GM21423 (cell line): ENCODE measurements around the gene NBEAL1.
A peak's percentile ranks its signal among the peaks of the same experiment; 100 is the strongest.
"Not testable (repeated sequence)": the region's sequence is repeated elsewhere in the genome, so short reads cannot be mapped to it uniquely, and the experiment has no call there.

ENCODE experiments used
- ATAC-seq: cut with Tn5 transposase; IDR thresholded peaks from one replicate; pipeline ENCODE4 v1.9.1; 2021; ENCODE audit warnings: mild to moderate bottlenecking, moderate library complexity; ENCODE audit not compliant: unreplicated experiment

The NBEAL1 gene

GRCh38 chr2:203014456-203015199 is at the start of gene NBEAL1:
Gene NBEAL1 (plus strand): TSS chr2:203014875. CDS start chr2:203016385, 1,510 bp downstream.
- peak; percentile 97 for ATAC-seq

DNA sequence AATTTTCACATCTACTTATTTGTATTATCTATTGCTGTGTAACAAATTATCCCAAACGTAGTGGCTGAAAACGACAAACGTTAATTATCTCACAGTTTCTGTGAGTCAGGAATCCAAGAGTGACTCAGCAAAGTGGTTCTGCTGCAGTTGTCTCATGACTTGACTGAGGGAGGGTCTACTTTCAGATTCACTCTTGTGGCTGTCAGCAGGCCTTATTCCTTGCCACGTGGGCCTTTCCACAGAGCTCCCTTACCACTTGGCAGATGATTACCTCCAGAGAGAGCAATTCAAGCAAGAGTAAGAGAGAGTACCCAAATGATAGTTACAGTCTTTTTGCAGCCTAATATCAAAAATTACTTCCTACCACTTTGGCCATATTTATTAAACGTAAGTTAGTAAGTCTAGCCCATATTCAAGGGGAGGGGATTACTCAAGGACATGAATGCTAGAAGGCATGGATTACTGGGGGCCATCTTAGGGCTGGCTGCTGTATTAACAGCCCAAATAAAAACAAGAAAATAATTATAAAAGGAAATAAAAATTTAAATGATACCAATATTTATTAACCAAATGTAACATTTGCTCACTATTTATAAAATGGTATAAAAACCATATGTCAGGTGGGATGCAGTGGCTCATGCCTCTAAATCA is 48.7 kb upstream of the NBEAL1 start:
- peak; percentile 94 for ATAC-seq

- ATAC-seq: not testable (repeated sequence)
Measured at GRCh38 chr2:202969404-202969803, 45.3 kb upstream of the NBEAL1 start.

DNA sequence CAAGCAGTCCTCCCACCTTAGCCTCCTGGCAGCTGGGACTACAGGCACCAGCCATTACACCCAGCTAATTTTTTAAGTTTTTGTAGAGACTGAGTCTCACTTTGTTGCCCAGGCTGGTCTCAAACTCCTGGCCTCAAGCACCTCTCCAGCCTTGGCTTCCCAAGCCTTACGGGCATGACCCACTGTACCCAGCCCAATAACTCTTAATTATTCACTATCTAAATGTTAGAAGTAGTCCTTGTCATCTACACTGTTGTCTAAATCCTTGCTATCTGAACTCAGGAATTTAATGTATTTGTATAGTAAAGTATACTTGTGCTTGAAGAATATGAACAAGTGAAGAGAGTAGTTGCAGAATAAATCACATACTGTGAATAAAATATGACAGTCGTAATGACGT is 37.9 kb upstream of the NBEAL1 start:
- no peak for ATAC-seq

DNA sequence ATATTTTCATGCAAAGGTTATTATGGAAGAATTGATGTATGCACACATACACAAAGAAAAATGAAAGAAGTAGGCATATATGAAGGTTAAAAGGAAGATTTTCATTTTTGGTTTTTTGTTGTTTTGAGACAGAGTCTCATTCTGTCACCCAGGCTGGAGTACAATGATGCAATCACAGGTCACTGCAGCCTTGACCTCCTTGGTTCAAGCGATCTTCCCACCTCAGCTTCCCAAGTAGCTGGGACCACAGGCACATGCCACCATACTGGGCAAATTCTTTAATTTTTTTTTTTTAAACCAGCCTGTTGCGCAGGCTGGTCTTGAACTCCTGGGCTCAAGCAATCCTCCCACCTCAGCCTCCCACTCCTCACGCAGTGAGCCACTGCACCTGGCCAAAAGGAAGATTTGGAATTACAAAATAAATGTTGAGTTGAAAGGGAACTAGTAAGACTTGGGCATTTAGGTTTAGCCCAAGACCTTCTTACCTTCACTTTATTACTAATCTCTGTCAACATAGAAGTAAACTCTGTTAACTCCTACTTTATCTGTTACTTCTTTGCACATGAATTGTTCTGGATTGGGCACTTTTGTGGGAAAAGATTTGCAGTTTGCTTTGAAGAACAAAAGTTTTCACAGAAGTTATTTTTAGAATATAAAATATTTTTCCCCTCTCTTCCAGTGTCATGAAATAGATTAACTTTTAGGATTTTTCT is 31.7 kb upstream of the NBEAL1 start:
- ATAC-seq: no peak

DNA sequence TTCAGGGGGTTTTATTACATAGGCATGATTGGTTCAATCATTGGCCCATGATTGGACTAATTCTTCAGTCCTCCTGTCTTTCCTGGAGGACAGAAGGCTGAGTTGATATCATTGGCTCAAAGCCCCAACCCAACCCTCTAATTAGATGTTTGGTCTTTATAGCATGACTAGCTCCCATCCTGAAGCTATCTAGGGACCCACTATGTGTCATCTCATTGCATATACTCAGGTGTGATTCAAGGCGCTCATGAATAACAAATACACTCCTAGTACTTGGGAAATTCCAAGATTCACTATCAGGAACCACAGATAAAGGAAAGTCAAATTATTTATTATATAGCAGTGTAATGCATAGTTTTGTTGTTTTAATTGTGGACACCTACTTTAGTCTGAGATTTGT is 24.9 kb upstream of the NBEAL1 start:
- ATAC-seq: no peak

- ATAC-seq: no peak
Measured at GRCh38 chr2:202990501-202990900, 24.2 kb upstream of the NBEAL1 start.

DNA sequence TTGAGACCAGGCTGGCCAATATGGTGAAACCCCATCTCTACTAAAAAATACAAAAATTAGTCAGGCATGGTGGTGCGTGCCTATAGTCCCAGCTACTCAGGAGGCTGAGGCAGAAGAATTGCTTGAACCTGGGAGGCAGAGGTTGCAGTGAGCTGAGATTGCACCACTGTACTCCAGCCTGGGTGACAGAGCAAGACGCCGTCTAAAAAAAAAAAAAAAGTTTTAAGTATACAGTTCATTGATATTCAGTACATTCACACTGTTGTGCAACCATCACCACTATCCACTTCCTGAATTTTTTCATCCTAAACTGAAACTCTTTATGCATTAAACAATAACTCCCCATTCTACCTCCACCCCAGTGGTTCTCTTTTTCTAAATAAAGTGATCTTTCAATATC is 17.6 kb upstream of the NBEAL1 start:
- ATAC-seq: not testable (repeated sequence)

- ATAC-seq: no peak
Measured at GRCh38 chr2:203002054-203002821, 12.4 kb upstream of the NBEAL1 start.

GRCh38 chr2:203003716-203004115 is 11.0 kb upstream of the NBEAL1 start:
- ATAC-seq: no peak

- no peak for ATAC-seq
Measured at GRCh38 chr2:203016716-203017115, 2.0 kb downstream of the NBEAL1 start.

DNA sequence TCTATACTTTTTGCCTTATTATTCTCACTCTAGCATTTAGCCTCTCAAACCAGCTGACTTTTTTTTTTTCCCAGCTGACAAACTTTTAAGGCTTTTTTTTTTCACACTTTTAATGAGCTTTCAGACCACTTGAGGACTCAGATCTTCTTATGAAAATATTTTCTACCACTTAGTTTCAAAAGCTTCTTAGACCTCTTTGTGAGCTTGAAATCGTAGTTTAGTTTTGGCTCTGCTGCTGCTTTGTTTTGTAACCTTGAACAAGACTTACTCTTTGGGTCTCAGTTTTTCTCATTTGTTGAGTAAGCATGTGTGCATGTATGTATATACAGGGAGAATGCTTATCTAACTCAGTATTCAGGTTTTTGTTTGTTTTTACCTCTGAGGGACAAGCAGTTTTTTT is 3.5 kb downstream of the NBEAL1 start:
- ATAC-seq: no peak

- no peak for ATAC-seq
Measured at GRCh38 chr2:203019142-203019541, 4.5 kb downstream of the NBEAL1 start.

DNA sequence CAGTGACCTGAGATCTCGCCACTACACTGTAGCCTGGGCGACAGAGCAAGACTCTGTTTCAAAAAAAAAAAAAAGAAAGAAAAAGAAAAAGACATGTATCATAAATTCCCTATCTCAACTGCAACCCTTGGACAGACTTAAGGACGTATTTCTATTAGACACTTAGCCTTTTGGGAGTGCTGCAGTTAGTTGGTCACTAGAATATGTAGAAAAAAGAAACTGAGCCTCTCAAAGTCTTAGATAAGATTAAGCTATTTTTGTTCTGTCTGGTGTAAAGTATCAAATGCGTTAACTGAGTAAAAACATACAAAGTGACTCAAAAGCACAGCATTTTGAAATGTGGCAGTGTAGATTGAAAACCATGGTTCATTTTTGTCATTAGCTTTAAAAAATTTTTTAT is 7.3 kb downstream of the NBEAL1 start:
- no peak for ATAC-seq

DNA sequence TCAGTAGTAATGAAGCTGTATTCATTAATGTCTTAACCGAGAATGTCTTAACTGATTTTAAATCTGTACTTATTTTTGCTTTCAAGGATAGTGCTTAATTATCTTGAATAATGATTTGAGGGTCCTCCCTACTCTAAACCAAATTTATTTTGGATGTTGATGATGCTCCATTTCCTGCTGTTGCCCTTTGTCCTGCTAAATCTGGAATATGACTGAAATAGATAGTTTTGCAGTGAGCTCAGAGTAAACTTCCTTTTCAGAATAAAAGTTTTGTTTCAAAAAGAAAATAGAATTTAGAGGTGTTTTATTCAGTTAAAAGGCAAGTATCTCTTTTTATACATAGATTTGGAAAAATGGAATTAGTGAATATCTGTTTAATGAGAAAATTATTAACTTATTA is 8.1 kb downstream of the NBEAL1 start:
- no peak for ATAC-seq

DNA sequence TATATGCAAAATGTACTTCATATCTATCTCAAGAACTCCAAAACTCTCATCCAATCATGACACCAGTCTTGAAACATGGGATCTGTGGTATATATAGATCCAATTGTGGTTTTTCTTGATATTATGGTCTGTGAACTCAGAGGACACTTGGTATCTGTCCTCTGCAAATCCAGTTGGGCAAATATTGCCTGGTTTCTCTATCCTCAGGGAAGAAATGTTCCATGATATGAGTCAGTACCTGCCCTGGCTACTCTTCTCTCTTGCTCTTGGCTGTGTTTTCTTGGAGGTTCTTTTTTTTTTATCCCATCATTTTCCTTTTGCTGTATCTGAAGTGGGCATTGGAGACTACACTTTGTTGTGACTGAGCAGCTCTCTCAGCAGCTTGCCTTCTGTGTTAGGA is 10.9 kb downstream of the NBEAL1 start:
- ATAC-seq: no peak

DNA sequence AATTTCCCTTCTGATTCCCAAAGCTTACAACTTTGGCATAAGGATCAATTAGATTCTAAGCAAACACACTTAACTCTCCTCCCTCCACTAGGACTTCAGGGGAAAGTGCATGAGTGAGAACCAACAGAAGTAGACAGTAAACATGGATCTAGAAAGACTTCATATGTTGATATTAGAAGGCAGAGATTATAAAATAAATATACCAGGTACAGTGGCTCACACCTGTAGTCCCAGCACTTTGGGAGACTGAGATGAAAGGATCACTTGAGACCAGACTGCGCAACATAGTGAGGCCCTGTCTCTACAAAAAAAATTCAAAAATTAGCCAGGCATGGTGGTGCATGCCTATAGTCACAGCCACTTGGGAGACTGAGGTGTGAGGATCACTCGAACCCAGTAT is 15.9 kb downstream of the NBEAL1 start:
- no peak for ATAC-seq

DNA sequence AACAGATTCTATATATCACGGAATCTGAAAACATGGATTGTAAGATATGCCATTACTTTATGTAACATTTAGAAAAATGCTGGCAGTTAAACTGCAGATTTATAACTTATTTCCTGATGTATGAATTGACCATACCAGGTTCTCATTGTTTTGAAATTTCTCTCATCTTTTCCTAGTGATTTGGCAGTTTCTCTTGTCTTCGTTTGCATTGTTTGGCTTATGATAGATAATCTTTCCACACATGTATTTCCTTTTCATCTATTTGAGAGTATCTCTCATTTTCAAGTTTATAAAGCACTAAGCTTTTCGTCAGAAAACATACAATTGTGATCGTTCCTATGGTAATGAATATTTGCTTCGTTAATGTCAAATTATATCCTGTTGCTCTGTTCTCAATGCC is 16.3 kb downstream of the NBEAL1 start:
- ATAC-seq: no peak

DNA sequence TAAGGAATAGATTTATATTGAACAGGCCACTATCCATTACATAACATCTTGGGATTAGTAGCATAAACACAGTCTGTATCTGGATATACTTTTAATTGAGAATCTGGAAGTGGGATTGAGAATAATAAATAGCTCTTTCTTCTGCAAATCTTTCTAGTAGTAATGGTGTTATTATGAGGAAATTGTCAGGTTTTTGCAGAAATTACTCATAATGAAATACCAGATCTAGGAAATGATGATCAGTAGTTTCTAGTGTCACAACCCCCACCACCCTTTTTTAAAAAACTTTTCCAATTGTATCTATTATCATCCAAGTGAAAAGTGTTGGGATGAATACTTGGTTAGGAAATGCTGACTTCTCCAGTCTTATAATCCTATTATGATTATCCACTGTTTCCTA is 18.7 kb downstream of the NBEAL1 start:
- no peak for ATAC-seq

DNA sequence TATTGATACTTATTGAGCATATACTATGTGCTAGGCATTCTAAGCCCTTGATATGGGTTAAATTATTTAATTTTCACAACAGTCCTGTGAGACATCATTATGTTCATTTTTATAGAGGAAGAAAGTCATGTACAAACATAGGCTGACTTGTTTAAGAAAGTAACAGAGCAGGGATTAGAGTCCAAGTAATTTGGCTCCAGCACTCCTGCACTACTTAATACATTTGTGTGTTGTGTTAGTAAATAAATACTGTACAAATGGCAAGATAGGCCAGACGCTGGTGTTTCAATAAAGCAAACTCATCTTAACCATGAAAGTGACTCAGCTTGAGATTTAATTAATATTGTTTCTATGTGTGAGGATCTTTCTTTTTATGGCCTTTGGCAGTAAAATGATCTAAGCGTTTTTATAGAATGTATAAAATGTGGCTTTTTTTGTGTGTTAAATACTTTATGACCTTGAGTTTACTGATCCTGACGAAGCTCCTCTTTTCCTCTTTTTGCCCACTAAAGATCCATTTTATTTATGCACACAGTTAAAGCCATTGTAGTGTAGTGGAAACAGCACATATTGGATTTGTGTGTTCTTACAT is 21.3 kb downstream of the NBEAL1 start:
- no peak for ATAC-seq

GRCh38 chr2:203037026-203037425 is 22.4 kb downstream of the NBEAL1 start:
- ATAC-seq: no peak
